GM12878 (cell line): ENCODE measurements around the gene DUOXA1. TPM values are rescaled to one million over a fixed set of nuclear protein-coding genes. Genes with fewer than 3 reads are reported as not detected.

Experiments used
- ATAC-seq: fragments of 200-7000 bp; cut with Tn5 transposase; 3 replicates; pipeline ENCODE4 v1.9.1; 2020; ENCODE audit warnings: mild to moderate bottlenecking, moderate library complexity
- BruUV-seq: library from RNA; stranded (reverse); fragments of 400-500 nt; replicated peaks from 2 replicates; lab custom pipeline; 2021; lab: Mats Ljungman, UMichigan
- CTCF ChIA-PET: fragments of 300-600 bp; sonication (Branson Sonifier 250); formaldehyde crosslinking; extraction: SDS; loops from one replicate; lab custom pipeline; 2021; ENCODE audit warnings: inconsistent platforms; lab: Yijun Ruan, JAX
- POLR2A ChIA-PET: fragments of 350-600 bp; formaldehyde crosslinking; extraction: SDS; loops from one replicate; lab custom pipeline; 2021; ENCODE audit warnings: inconsistent platforms; lab: Charles Lee
- RAD21 ChIA-PET: fragments of 300-600 bp; sonication (Branson Sonifier 250); formaldehyde crosslinking; loops from one replicate; lab custom pipeline; 2023; ENCODE audit warnings: antibody characterized with exemption; ENCODE audit not compliant: unreplicated experiment; lab: Charles Lee
- SMC1A ChIA-PET: fragments of 300-600 bp; sonication (Branson Sonifier 250); formaldehyde crosslinking; loops from one replicate; lab custom pipeline; 2023; ENCODE audit not compliant: unreplicated experiment, uncharacterized antibody; lab: Charles Lee
- DNase-seq: peaks from one replicate; pipeline ENCODE4 v3.0.0-alpha.2; 2011; ENCODE audit warnings: low read depth, low spot score
- FAIRE-seq: peaks from 3 replicates; lab custom pipeline; 2011; peaks lifted over from hg19 to GRCh38; lab: Jason Lieb, UNC
- H2AFZ ChIP-seq: 2 replicates; pipeline ENCODE4 v1.6.0; 2011; ENCODE audit warnings: low read depth, low read length, control low read depth; ENCODE audit not compliant: control insufficient read depth
- H3K27ac ChIP-seq: 2 replicates; pipeline ENCODE4 v1.5.1; 2011; ENCODE audit warnings: control low read depth; ENCODE audit not compliant: control insufficient read depth, insufficient read depth
- H3K27me3 ChIP-seq, 2 experiments: replicated peaks in 1 of 2; 2 replicates each; pipeline versions ENCODE4 v1.6.0 to v1.6.1; 2011; ENCODE audit warnings: low read length in 1 of 2; ENCODE audit not compliant: control insufficient read depth in 2 of 2, insufficient read depth in 2 of 2
- H3K36me3 ChIP-seq, 2 experiments: 2 replicates each; pipeline ENCODE4 v1.5.1; 2011; ENCODE audit warnings: low read length in 1 of 2; ENCODE audit not compliant: control insufficient read depth in 2 of 2, insufficient read depth in 2 of 2
- H3K4me1 ChIP-seq: 2 replicates; pipeline ENCODE4 v1.6.1; 2011; ENCODE audit warnings: mild to moderate bottlenecking, low read length, moderate library complexity, mixed read lengths; ENCODE audit not compliant: control insufficient read depth, insufficient read depth
- H3K4me2 ChIP-seq: 2 replicates; pipeline ENCODE4 v1.6.0; 2011; ENCODE audit warnings: control low read depth; ENCODE audit not compliant: control insufficient read depth, insufficient read depth
- H3K4me3 ChIP-seq: fragments of 200-600 bp; sonication (generic); 2 replicates; pipeline ENCODE4 v1.5.1; 2016
- H3K79me2 ChIP-seq: 2 replicates; pipeline ENCODE4 v1.6.0; 2011; ENCODE audit warnings: low read length; ENCODE audit not compliant: control insufficient read depth, insufficient read depth
- H3K9ac ChIP-seq: 2 replicates; pipeline ENCODE4 v1.8.0; 2011; ENCODE audit warnings: low read length, control low read depth, mixed read lengths; ENCODE audit not compliant: control insufficient read depth, insufficient read depth
- H3K9me3 ChIP-seq: replicated peaks from 3 replicates; pipeline ENCODE4 v1.5.1; 2011; ENCODE audit warnings: mild to moderate bottlenecking, low read length; ENCODE audit not compliant: control insufficient read depth, insufficient read depth
- H4K20me1 ChIP-seq: 2 replicates; pipeline ENCODE4 v1.6.0; 2011; ENCODE audit not compliant: control insufficient read depth, insufficient read depth
- BCLAF1 ChIP-seq: fragments of 450-650 bp; IDR thresholded peaks from 2 replicates; pipeline ENCODE4 v1.6.1; 2017; ENCODE audit warnings: antibody characterized with exemption, mild to moderate bottlenecking, moderate library complexity
- CHD1 ChIP-seq: IDR thresholded peaks from 2 replicates; pipeline ENCODE4 v1.6.1; 2012; ENCODE audit warnings: low read depth, low read length, improper control_type of control experiment
- CTCF ChIP-seq, 3 experiments: IDR thresholded peaks in 2 of 3; conservative IDR thresholded peaks in 1 of 3; 2 replicates each; pipeline ENCODE4 v1.5.1; 2011; ENCODE audit warnings: low read depth in 3 of 3, low read length in 3 of 3, mild to moderate bottlenecking in 3 of 3, control low read depth in 2 of 3, moderate library complexity in 2 of 3, inconsistent platforms in 1 of 3, mixed read lengths in 1 of 3; ENCODE audit not compliant: control insufficient read depth in 2 of 3, insufficient read depth in 1 of 3; ENCODE audit errors: extremely low read depth in 1 of 3
- E2F4 ChIP-seq: IDR thresholded peaks from 2 replicates; pipeline ENCODE4 v1.6.1; 2012; ENCODE audit warnings: low read depth, low read length, improper control_type of control experiment
- IRF3 ChIP-seq: fragments of 450-650 bp; IDR thresholded peaks from 2 replicates; pipeline ENCODE4 v1.6.1; 2014; ENCODE audit warnings: mild to moderate bottlenecking
- MEF2B ChIP-seq: fragments of 450-650 bp; IDR thresholded peaks from 2 replicates; pipeline ENCODE4 v1.6.1; 2018; ENCODE audit warnings: mild to moderate bottlenecking, moderate library complexity; ENCODE audit not compliant: partially characterized antibody, poor library complexity, severe bottlenecking
- MYC ChIP-seq: IDR thresholded peaks from 2 replicates; pipeline ENCODE4 v1.6.1; 2011; ENCODE audit warnings: mild to moderate bottlenecking, low read length, moderate library complexity, inconsistent platforms; ENCODE audit not compliant: insufficient read depth, insufficient replicate concordance, insufficient read length, severe bottlenecking
- NR2C1 ChIP-seq: fragments of 450-650 bp; IDR thresholded peaks from 2 replicates; pipeline ENCODE4 v1.6.1; 2017; ENCODE audit warnings: antibody characterized with exemption, mild to moderate bottlenecking, moderate library complexity
- POLR2AphosphoS5 ChIP-seq: IDR thresholded peaks from 2 replicates; pipeline ENCODE4 v1.6.1; 2011; ENCODE audit warnings: mild to moderate bottlenecking, low read length, inconsistent platforms
- RBBP5 ChIP-seq: fragments of 200-600 bp; sonication (generic); conservative IDR thresholded peaks from 2 replicates; pipeline ENCODE4 v1.6.1; 2016
- SREBF2 ChIP-seq: IDR thresholded peaks from 2 replicates; pipeline ENCODE4 v1.6.1; 2012; ENCODE audit warnings: mild to moderate bottlenecking, low read length
- SRF ChIP-seq, 2 experiments: IDR thresholded peaks; 2 replicates each; pipeline ENCODE4 v1.6.1; 2011; ENCODE audit warnings: low read depth in 2 of 2, low read length in 2 of 2, mild to moderate bottlenecking in 1 of 2, moderate library complexity in 1 of 2
- STAT3 ChIP-seq: IDR thresholded peaks from 2 replicates; pipeline ENCODE4 v1.6.1; 2011; ENCODE audit warnings: low read depth, low read length, improper control_type of control experiment
- TBL1XR1 ChIP-seq: IDR thresholded peaks from 2 replicates; pipeline ENCODE4 v1.6.1; 2012; ENCODE audit warnings: low read depth, low read length, improper control_type of control experiment
- WGBS: methylation state at CpG from one replicate; pipeline ENCODE4 v1.1.6; 2016; ENCODE audit warnings: low lambda C conversion rate; ENCODE audit not compliant: insufficient replicate concordance, insufficient coverage; ENCODE audit errors: missing lambda C conversion rate; 5-methylcytosine and 5-hydroxymethylcytosine counted together
- in situ Hi-C: fragments of 300-500 bp; cut with MboI; formaldehyde crosslinking; loops from 9 replicates; pipeline ENCODE4 v1.14.3; 2018; ENCODE audit warnings: mixed read lengths
- intact Hi-C: fragments of 100-400 bp; cut with micrococcal nuclease; formaldehyde crosslinking; loops from one replicate; pipeline ENCODE4 v1.14.2; 2022; ENCODE audit not compliant: unreplicated experiment
- polyA plus RNA-seq, 11 experiments: library from polyadenylated mRNA; depleted of rRNA in 4 of 11; unstranded in 6 of 11; stranded (reverse) in 5 of 11; fragments of >200 nt; fragmentation: Nextera tagmentation in 4 of 11; fragmentation: Illumina TruSeq in 1 of 11; extraction: Ambion mirVana in 4 of 11; extraction: Trizol in 1 of 11; gene quantifications; 1 replicate in 1 of 11; 2 replicates in 10 of 11; pipeline versions ENCODE4 v1.2.1 to v1.2.3, GENCODE V29; 2011 to 2016; ENCODE audit warnings: inconsistent platforms in 2 of 11, missing spikeins in 2 of 11, low read depth in 1 of 11
- total RNA-seq, 4 experiments: library from RNA; depleted of rRNA in 3 of 4; stranded (reverse); fragments of >200 nt in 3 of 4; fragmentation: Illumina TruSeq in 1 of 4; extraction: Trizol in 1 of 4; gene quantifications; 2 replicates each; pipeline versions ENCODE4 v1.2.1 to v1.2.3, GENCODE V29; 2013 to 2021

DUOXA1 gene
- total and polyA plus RNA-seq, 10 of the 15 experiments (the other 5 are each of a cell fraction or from before 2014, with no cell fraction given), result 0.08 TPM; not detected in 9

DNA sequence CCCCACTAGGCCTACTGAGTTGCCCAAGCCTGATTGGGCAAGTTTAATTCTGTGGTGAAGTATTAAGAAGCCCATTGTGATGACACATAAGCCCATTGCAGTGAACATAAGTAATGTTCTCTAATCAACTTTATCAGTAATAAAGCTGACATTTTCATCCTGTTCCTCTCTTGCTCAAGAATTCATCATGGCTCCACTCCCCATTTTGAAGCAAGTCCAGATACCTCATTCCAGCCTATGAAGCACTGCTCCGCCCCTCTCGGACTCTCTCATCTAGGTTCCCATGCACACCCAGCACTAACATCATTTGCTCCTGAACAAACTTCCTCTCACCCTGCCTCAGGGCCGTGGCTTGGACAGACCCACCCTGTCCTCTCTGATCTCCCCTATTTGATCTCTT is 47.6 kb upstream of the DUOXA1 start:
- Histone ChIP-seq H3K27ac (no peak overlapping the region), H4K20me1 (no peaks in the 10 kb centered on the region), H3K9me3 (no peaks in the 10 kb centered on the region), H3K4me1 (no peaks in the 10 kb centered on the region), H3K4me3 (no peak overlapping the region), H3K79me2 (no peaks in the 10 kb centered on the region), H3K36me3 (no peaks in the 10 kb centered on the region), H3K4me2 (no peak overlapping the region), H3K27me3 (no peaks in the 10 kb centered on the region; a peak in 2 of 4 replicates), H2AFZ (no peak overlapping the region), H3K9ac (no peak overlapping the region)
- no peak for DNase-seq
- ChIA-PET POLR2A (interaction anchor here (0.7 to 1.2 kb wide), 2 partner anchors 9 to 17 kb away, joined by 3 read pairs; no protein-coding TSS in a partner anchor), RAD21 (interaction anchor here (1.9 kb wide), 1 partner anchor 21 kb away, joined by 3 read pairs; no protein-coding TSS in a partner anchor), CTCF (interaction anchor here (0.9 to 13.7 kb wide), 6 partner anchors 11 to 280 kb away, joined by 3 to 200 read pairs (median 4); partner anchors contain the start of gene SHF), SMC1A (interaction anchor here (0.6 to 1.2 kb wide), 2 partner anchors 9 to 12 kb away, joined by 3 to 4 read pairs; no protein-coding TSS in a partner anchor)
- intact Hi-C loops (no loop called here), in situ Hi-C loops (loop anchor here (10.0 kb wide), 1 partner anchor 62 kb away; the partner anchor contains the start of genes DUOX2 and DUOXA2)
- ATAC-seq, result no peak
- no peak for FAIRE-seq
- no TSS peak for BruUV-seq
- WGBS, result 62% methylated on average over 3 of the region's 3 CpGs
- TF ChIP-seq MEF2B (no peak), BCLAF1 (no peak), SREBF2 (no peak), IRF3 (no peak), RBBP5 (no peak), MYC (no peak), TBL1XR1 (no peak), CHD1 (no peak), NR2C1 (no peak), E2F4 (no peak), STAT3 (no peak), SRF (IDR thresholded peaks at IDR 0.05; ENCODE audit: low read depth in 2 of 2, low read length in 2 of 2) (no peak), POLR2AphosphoS5 (no peak), CTCF (IDR thresholded peaks at IDR 0.05 in 2 of 3, conservative IDR thresholded peaks at IDR 0.05 in 1 of 3; ENCODE audit: control insufficient read depth in 2 of 3, extremely low read depth in 1 of 3, insufficient read depth in 1 of 3, low read depth in 3 of 3, low read length in 3 of 3) (no peak)
